B cell (primary cell): ENCODE measurements around the gene VSIG2. TPM values are rescaled to one million over a fixed set of nuclear protein-coding genes. Genes with fewer than 3 reads are reported as not detected.

Source experiments
- ATAC-seq: fragments of 200-7000 bp; cut with Tn5 transposase; one replicate; pipeline ENCODE4 v1.10.0; 2021; ENCODE audit warnings: low read depth, mild to moderate bottlenecking, moderate number of reproducible peaks, moderate library complexity
- CTCF ChIA-PET: fragments of 350-600 bp; sonication (Branson Sonifier 250); formaldehyde crosslinking; loops from one replicate; lab custom pipeline; 2021; ENCODE audit warnings: antibody characterized with exemption, inconsistent platforms; lab: Charles Lee
- POLR2A ChIA-PET: fragments of 350-600 bp; sonication (Branson Sonifier 250); formaldehyde crosslinking; loops from one replicate; lab custom pipeline; 2021; ENCODE audit warnings: antibody characterized with exemption; lab: Charles Lee
- DNase-seq: peaks from one replicate; pipeline ENCODE4 v3.0.0; 2013
- H2AFZ ChIP-seq: 2 replicates; pipeline ENCODE4 v1.6.1; 2012; ENCODE audit warnings: mild to moderate bottlenecking, low read depth, low read length; ENCODE audit not compliant: insufficient read depth, poor library complexity, severe bottlenecking
- H3K27ac ChIP-seq, 2 donors: 1 replicate in 1 of 2; 2 replicates in 1 of 2; pipeline ENCODE4 v1.5.1; 2012 to 2013; ENCODE audit warnings: low read length in 2 of 2, mild to moderate bottlenecking in 2 of 2, moderate library complexity in 1 of 2
- H3K27me3 ChIP-seq, 4 experiments: fragments of 200-600 bp in 1 of 4; sonication (generic) in 1 of 4; replicated peaks in 1 of 4; 1 replicate in 2 of 4; 2 replicates in 2 of 4; pipeline versions ENCODE4 v1.6.1 to v1.7.0; 2013 to 2016; ENCODE audit warnings: low read length in 3 of 4, mild to moderate bottlenecking in 2 of 4, mixed read lengths in 1 of 4, moderate library complexity in 1 of 4; ENCODE audit not compliant: insufficient read depth in 4 of 4, control insufficient read depth in 3 of 4; ENCODE audit errors: control extremely low read depth in 1 of 4
- H3K36me3 ChIP-seq, 2 experiments: replicated peaks in 1 of 2; 1 replicate in 1 of 2; 2 replicates in 1 of 2; pipeline versions ENCODE4 v1.6.1 to v1.7.1; 2013; ENCODE audit warnings: low read length in 1 of 2; ENCODE audit not compliant: insufficient read depth in 2 of 2, control insufficient read depth in 1 of 2; ENCODE audit errors: control extremely low read depth in 1 of 2, extremely low read depth in 1 of 2
- H3K4me1 ChIP-seq, 2 donors: fragments of 200-600 bp in 1 of 2; sonication (generic) in 1 of 2; 1 replicate in 1 of 2; 2 replicates in 1 of 2; pipeline versions ENCODE4 v1.5.1 to v1.6.1; 2013 to 2017; ENCODE audit warnings: low read length in 2 of 2; ENCODE audit not compliant: control insufficient read depth in 2 of 2, insufficient read depth in 2 of 2
- H3K4me2 ChIP-seq: replicated peaks from 2 replicates; pipeline ENCODE3; 2012; ENCODE audit warnings: mild to moderate bottlenecking, low read depth, low read length; ENCODE audit not compliant: poor library complexity, severe bottlenecking
- H3K4me3 ChIP-seq, 5 experiments: fragments of 200-600 bp in 1 of 5; sonication (generic) in 1 of 5; 1 replicate in 3 of 5; 2 replicates in 2 of 5; pipeline versions ENCODE4 v1.5.1 to v1.7.0; 2011 to 2016; ENCODE audit warnings: low read length in 4 of 5, mild to moderate bottlenecking in 4 of 5, low read depth in 2 of 5, control low read depth in 1 of 5, moderate library complexity in 1 of 5; ENCODE audit not compliant: insufficient read depth in 1 of 5; ENCODE audit errors: control extremely low read depth in 1 of 5, extremely low read depth in 1 of 5
- H3K79me2 ChIP-seq: fragments of 200-600 bp; sonication (generic); one replicate; pipeline ENCODE4 v1.6.0; 2016; ENCODE audit warnings: low read length; ENCODE audit not compliant: control insufficient read depth, insufficient read depth
- H3K9ac ChIP-seq: fragments of 200-600 bp; sonication (generic); 2 replicates; pipeline ENCODE4 v1.6.1; 2017; ENCODE audit warnings: mild to moderate bottlenecking, low read length, moderate library complexity
- H3K9me3 ChIP-seq, 3 donors: one replicate each; pipeline versions ENCODE4 v1.6.1 to v1.7.1; 2013; ENCODE audit warnings: low read length in 2 of 3; ENCODE audit not compliant: control insufficient read depth in 2 of 3, insufficient read depth in 1 of 3; ENCODE audit errors: control extremely low read depth in 1 of 3
- H4K20me1 ChIP-seq: 2 replicates; pipeline ENCODE4 v1.6.0; 2012; ENCODE audit warnings: mild to moderate bottlenecking, low read length; ENCODE audit not compliant: insufficient read depth, control insufficient read depth, poor library complexity, severe bottlenecking
- H3K27ac Mint-ChIP-seq: one replicate; pipeline ENCODE4 v1.8.0; 2021; ENCODE audit warnings: mixed read lengths
- H3K27me3 Mint-ChIP-seq: one replicate; pipeline ENCODE4 v1.8.0; 2021; ENCODE audit warnings: mixed read lengths
- H3K4me1 Mint-ChIP-seq: one replicate; pipeline ENCODE4 v1.8.0; 2021; ENCODE audit warnings: mixed read lengths
- H3K4me3 Mint-ChIP-seq: one replicate; pipeline ENCODE4 v1.8.0; 2021; ENCODE audit warnings: mixed read lengths
- H3K9me3 Mint-ChIP-seq: one replicate; pipeline ENCODE4 v1.8.0; 2022; ENCODE audit warnings: mixed read lengths; ENCODE audit not compliant: insufficient read depth
- CTCF ChIP-seq: fragments of 200-600 bp; IDR thresholded peaks from one replicate; pipeline ENCODE4 v1.8.0; 2022; ENCODE audit warnings: antibody characterized with exemption, mild to moderate bottlenecking
- EZH2 ChIP-seq: IDR thresholded peaks from 2 replicates; pipeline ENCODE4 v1.6.1; 2012; ENCODE audit warnings: borderline replicate concordance, low read depth, mild to moderate bottlenecking, moderate library complexity, low read length; ENCODE audit not compliant: insufficient read depth, poor library complexity, severe bottlenecking
- WGBS: methylation state at CpG from one replicate; pipeline ENCODE4 v1.1.5; 2013; ENCODE audit warnings: missing lambda C conversion rate; ENCODE audit not compliant: insufficient coverage; 5-methylcytosine and 5-hydroxymethylcytosine counted together
- intact Hi-C: fragments of 100-400 bp; cut with micrococcal nuclease; formaldehyde crosslinking; loops from one replicate; pipeline ENCODE4 v1.10.0; 2022
- polyA plus RNA-seq: library from polyadenylated mRNA; depleted of rRNA; stranded (reverse); fragments of >200 nt; gene quantifications from 2 replicates; pipeline ENCODE4 v1.2.3, GENCODE V29; 2012
- total RNA-seq, 2 donors: library from RNA; stranded (reverse); fragments of 120-200 nt in 1 of 2; gene quantifications; 1 replicate in 1 of 2; 2 replicates in 1 of 2; pipeline versions ENCODE4 v1.2.3 to v1.2.4, GENCODE V29; 2013 to 2022

Gene VSIG2
- total and polyA plus RNA-seq, 2 donors (not counting 1 experiment from before 2014, with no cell fraction given) = not detected

GRCh38 chr11:124728134-124728533, 23.9 kb downstream of the VSIG2 start:
- DNase-seq (no peak), ATAC-seq (no peak)
- Histone ChIP-seq H3K27ac (no peak overlapping the region), H3K4me1 (peaks cover 26 to 27% of the 10 kb centered on the region in 2 donors), H3K79me2 (no peaks in the 10 kb centered on the region), H3K36me3 (no peaks in the 10 kb centered on the region), H3K27me3 (no peaks in the 10 kb centered on the region), H2AFZ (no peak overlapping the region), H3K9me3 (no peaks in the 10 kb centered on the region), H3K9ac (no peak overlapping the region), H3K4me2 (no peak overlapping the region), H3K4me3 (no peak overlapping the region), H4K20me1 (no peaks in the 10 kb centered on the region)
- intact Hi-C loops = loop anchor here (5.0 kb wide), 1 partner anchor 56 kb away; the partner anchor contains the start of genes SIAE and SPA17
- Mint-ChIP-seq H3K27ac (no peak overlapping the region), H3K4me1 (peaks cover 36% of the 10 kb centered on the region), H3K27me3 (peaks cover 5% of the 10 kb centered on the region), H3K9me3 (no peaks in the 10 kb centered on the region), H3K4me3 (no peak overlapping the region)
- POLR2A ChIA-PET = no interaction called here
- CTCF ChIA-PET = no interaction called here
- TF ChIP-seq CTCF = no peak
- no peak for TF ChIP-seq EZH2
- WGBS = no CpG with 5 or more reads among the region's 2 CpGs

- ChIA-PET POLR2A (no interaction called here), CTCF (interaction anchor here (1.3 kb wide), 1 partner anchor 58 kb away, joined by 3 read pairs; no protein-coding TSS in a partner anchor)
- Mint-ChIP-seq H3K9me3 (no peaks in the 10 kb centered on the region), H3K27ac (no peak overlapping the region), H3K4me1 (peaks cover 42% of the 10 kb centered on the region), H3K4me3 (no peak overlapping the region), H3K27me3 (peaks cover 11% of the 10 kb centered on the region)
- intact Hi-C loops = loop anchor here (5.0 kb wide), 1 partner anchor 55 kb away; the partner anchor contains the start of genes SIAE and SPA17
- no peaks in the 10 kb centered on the region for H3K36me3 ChIP-seq
- no peak for TF ChIP-seq EZH2
- no peak for TF ChIP-seq CTCF
- H3K79me2 ChIP-seq = no peaks in the 10 kb centered on the region
- H3K9ac ChIP-seq = no peak overlapping the region
- H3K27ac ChIP-seq = no peak overlapping the region
- ATAC-seq = no peak
- DNase-seq = no peak
- no peaks in the 10 kb centered on the region for H3K27me3 ChIP-seq
- peaks cover 28 to 30% of the 10 kb centered on the region in 2 donors for H3K4me1 ChIP-seq
- no peaks in the 10 kb centered on the region for H4K20me1 ChIP-seq
- H3K4me2 ChIP-seq = no peak overlapping the region
- no peaks in the 10 kb centered on the region for H3K9me3 ChIP-seq
- WGBS = 67% methylated on average over 2 of the region's 4 CpGs
- H2AFZ ChIP-seq = no peak overlapping the region
- no peak overlapping the region for H3K4me3 ChIP-seq
These were observed 24.6 kb downstream of the VSIG2 start for GRCh38 chr11:124727474-124727873.
